ENCODE results near the gene TCL1A.

DNA sequence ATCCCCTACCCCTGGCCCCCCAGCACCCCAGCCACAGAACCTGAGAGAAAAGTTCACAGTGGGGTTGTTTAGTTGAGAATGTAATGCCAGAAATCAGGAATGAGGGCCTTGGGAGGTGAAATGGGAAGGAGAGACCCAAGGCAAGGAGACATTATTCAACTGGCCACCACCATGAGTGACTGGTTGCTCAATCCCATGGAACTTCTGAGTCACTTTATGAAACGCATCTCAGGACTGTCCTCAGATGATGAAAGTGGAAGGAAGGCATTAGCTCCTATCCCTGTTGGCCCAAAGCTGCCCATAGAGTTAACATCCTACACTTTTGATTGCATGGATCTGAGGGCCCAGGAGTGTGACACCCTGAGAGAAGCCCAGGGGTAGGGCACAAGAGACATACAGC lies 25.4 kb upstream of the TCL1A start:
- TF ChIP-seq, protein P1, sequence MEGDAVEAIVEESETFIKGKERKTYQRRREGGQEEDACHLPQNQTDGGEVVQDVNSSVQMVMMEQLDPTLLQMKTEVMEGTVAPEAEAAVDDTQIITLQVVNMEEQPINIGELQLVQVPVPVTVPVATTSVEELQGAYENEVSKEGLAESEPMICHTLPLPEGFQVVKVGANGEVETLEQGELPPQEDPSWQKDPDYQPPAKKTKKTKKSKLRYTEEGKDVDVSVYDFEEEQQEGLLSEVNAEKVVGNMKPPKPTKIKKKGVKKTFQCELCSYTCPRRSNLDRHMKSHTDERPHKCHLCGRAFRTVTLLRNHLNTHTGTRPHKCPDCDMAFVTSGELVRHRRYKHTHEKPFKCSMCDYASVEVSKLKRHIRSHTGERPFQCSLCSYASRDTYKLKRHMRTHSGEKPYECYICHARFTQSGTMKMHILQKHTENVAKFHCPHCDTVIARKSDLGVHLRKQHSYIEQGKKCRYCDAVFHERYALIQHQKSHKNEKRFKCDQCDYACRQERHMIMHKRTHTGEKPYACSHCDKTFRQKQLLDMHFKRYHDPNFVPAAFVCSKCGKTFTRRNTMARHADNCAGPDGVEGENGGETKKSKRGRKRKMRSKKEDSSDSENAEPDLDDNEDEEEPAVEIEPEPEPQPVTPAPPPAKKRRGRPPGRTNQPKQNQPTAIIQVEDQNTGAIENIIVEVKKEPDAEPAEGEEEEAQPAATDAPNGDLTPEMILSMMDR (IDR thresholded peaks at IDR 0.05): no peak
- TF ChIP-seq POLR2A (IDR thresholded peaks at IDR 0.05) (no peak), EP300 (IDR thresholded peaks at IDR 0.05) (no peak)
